HepG2 (cell line): ENCODE data around the gene HLA-G. TPM values are rescaled to one million over a fixed set of nuclear protein-coding genes. Genes with fewer than 3 reads are reported as not detected.

Source experiments
- ARID2 ChIP-seq: sonication (generic); formaldehyde crosslinking; IDR thresholded peaks from 2 replicates; pipeline ENCODE4 v1.8.1; 2022; ENCODE audit warnings: mild to moderate bottlenecking, missing genetic modification reagents, borderline replicate concordance
- ETS1 ChIP-seq: sonication (generic); formaldehyde crosslinking; IDR thresholded peaks from 2 replicates; pipeline ENCODE4 v1.4.0; 2020; ENCODE audit warnings: missing genetic modification reagents
- FOSL2 ChIP-seq: sonication (generic); formaldehyde crosslinking; IDR thresholded peaks from 2 replicates; pipeline ENCODE4 v1.4.0; 2020; ENCODE audit warnings: missing genetic modification reagents
- GLMP ChIP-seq: sonication (generic); formaldehyde crosslinking; IDR thresholded peaks from 2 replicates; pipeline ENCODE4 v1.9.0; 2021; ENCODE audit warnings: missing genetic modification reagents, mild to moderate bottlenecking, borderline replicate concordance
- STAT5B ChIP-seq: sonication (generic); formaldehyde crosslinking; IDR thresholded peaks from 2 replicates; pipeline ENCODE4 v1.4.0; 2020; ENCODE audit warnings: missing genetic modification reagents
- U2AF1 ChIP-seq: fragments of 200-400 bp; formaldehyde crosslinking; optimal IDR thresholded peaks from 2 replicates; pipeline ENCODE3; 2017; ENCODE audit warnings: mild to moderate bottlenecking, low read depth, low read length
- USF2 ChIP-seq, 2 experiments: sonication (generic) in 1 of 2; formaldehyde crosslinking in 1 of 2; IDR thresholded peaks; 2 replicates each; pipeline versions ENCODE4 v1.5.1 to v1.6.1; 2011 to 2020; ENCODE audit warnings: borderline replicate concordance in 1 of 2, low read depth in 1 of 2, low read length in 1 of 2, mild to moderate bottlenecking in 1 of 2, missing genetic modification reagents in 1 of 2, moderate library complexity in 1 of 2
- YY1 ChIP-seq: IDR thresholded peaks from 2 replicates; pipeline ENCODE4 v1.6.1; 2011; ENCODE audit warnings: low read length, low read depth, moderate library complexity, mild to moderate bottlenecking; ENCODE audit not compliant: insufficient read depth, insufficient replicate concordance
- ZHX2 ChIP-seq, 2 experiments: sonication (generic) in 1 of 2; formaldehyde crosslinking in 1 of 2; IDR thresholded peaks; 2 replicates each; pipeline versions ENCODE4 v1.6.1 to v1.9.0; 2014 to 2022; ENCODE audit warnings: antibody characterized with exemption in 1 of 2, borderline replicate concordance in 1 of 2, inconsistent platforms in 1 of 2, low read depth in 1 of 2, missing genetic modification reagents in 1 of 2
- ZNF276 ChIP-seq: sonication (generic); formaldehyde crosslinking; IDR thresholded peaks from 2 replicates; pipeline ENCODE4 v1.4.0; 2020; ENCODE audit warnings: mild to moderate bottlenecking, low read depth, missing genetic modification reagents
- ZNF75D ChIP-seq: sonication (generic); formaldehyde crosslinking; IDR thresholded peaks from 2 replicates; pipeline ENCODE4 v1.8.1; 2023; ENCODE audit warnings: missing genetic modification reagents, mild to moderate bottlenecking, borderline replicate concordance
- polyA plus RNA-seq, 8 experiments: library from polyadenylated mRNA; depleted of rRNA in 3 of 8; stranded (reverse) in 7 of 8; unstranded in 1 of 8; fragments of >200 nt; fragmentation: Illumina TruSeq in 4 of 8; extraction: Trizol in 4 of 8; gene quantifications; 2 replicates each; pipeline versions ENCODE4 v1.2.1 to v1.2.3, GENCODE V29; 2011 to 2016; ENCODE audit warnings: low read depth in 4 of 8, missing spikeins in 1 of 8, mixed read lengths in 1 of 8; ENCODE audit not compliant: insufficient read depth in 1 of 8
- total RNA-seq, 5 experiments: library from RNA; depleted of rRNA; stranded (reverse); fragments of >200 nt; fragmentation: Illumina TruSeq; extraction: Trizol; gene quantifications; 2 replicates each; pipeline ENCODE4 v1.2.3, GENCODE V29; 2016; ENCODE audit warnings: low read depth in 1 of 5
- TF ChIP-seq, protein P1 (sequence below): sonication (generic); formaldehyde crosslinking; IDR thresholded peaks from 2 replicates; pipeline ENCODE4 v1.9.0; 2021; ENCODE audit warnings: missing genetic modification reagents, borderline replicate concordance

HLA-G gene
- total and polyA plus RNA-seq, 2 of the 13 experiments (the other 11 are each of a cell fraction or from before 2014, with no cell fraction given) = 0.29 to 0.30 TPM

DNA sequence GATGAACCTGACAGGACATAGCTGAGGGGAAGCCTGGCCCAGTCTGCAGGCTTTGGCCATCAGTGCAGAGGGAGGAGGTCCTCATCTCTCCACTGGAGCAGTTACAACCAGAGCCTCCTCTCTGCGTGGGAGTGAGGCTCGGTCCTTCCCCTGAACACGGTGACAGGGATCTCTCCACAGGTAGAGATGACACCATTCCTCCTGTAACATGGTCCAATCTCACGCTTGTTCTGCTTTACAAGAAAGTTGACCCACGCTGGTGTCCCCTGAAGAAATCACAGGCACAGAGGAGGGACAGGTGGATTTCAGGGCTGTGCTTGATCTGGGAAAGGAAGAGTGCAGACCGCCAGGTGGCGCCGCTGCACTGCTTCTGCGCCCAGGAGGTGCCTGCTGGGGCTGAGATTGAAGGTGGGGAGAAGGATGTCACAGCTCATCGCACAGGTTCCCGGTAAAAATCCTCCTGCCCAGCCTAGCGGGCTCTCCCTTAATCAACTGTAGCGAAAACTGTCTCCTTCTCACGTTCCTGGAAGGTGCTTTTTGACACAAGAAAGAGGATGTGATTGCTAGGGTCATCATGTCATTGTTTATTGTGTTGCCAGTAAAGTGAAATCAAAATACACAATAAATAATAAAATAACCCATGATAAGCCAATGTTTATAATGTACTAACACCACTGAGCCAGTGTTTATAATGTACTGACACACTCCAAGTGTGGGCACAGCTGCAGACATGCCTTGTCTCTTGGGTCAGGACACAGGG lies 20.4 kb downstream of the HLA-G start (continued):
- TF ChIP-seq ZHX2 (IDR thresholded peaks at IDR 0.05; ENCODE audit: low read depth) = no peak
- no peak for TF ChIP-seq ZHX2 (CRISPR knock-in tag; IDR thresholded peaks at IDR 0.05; ENCODE audit: borderline replicate concordance)
- no peak for TF ChIP-seq ZNF75D (CRISPR knock-in tag)
- TF ChIP-seq ARID2 = no peak
- TF ChIP-seq USF2 (IDR thresholded peaks at IDR 0.05; ENCODE audit: low read depth, low read length) = no peak
- TF ChIP-seq USF2 (CRISPR knock-in tag; IDR thresholded peaks at IDR 0.05; ENCODE audit: borderline replicate concordance) = no peak
- no peak for TF ChIP-seq GLMP
- TF ChIP-seq U2AF1 = no peak
- peak; percentile 37; the same call in 1 of the 2 replicates for TF ChIP-seq FOSL2 (CRISPR knock-in tag)
- TF ChIP-seq, protein P1, sequence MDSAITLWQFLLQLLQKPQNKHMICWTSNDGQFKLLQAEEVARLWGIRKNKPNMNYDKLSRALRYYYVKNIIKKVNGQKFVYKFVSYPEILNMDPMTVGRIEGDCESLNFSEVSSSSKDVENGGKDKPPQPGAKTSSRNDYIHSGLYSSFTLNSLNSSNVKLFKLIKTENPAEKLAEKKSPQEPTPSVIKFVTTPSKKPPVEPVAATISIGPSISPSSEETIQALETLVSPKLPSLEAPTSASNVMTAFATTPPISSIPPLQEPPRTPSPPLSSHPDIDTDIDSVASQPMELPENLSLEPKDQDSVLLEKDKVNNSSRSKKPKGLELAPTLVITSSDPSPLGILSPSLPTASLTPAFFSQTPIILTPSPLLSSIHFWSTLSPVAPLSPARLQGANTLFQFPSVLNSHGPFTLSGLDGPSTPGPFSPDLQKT (CRISPR knock-in tag) = no peak
- no peak for TF ChIP-seq ETS1
- peak; percentile 33 for TF ChIP-seq YY1
- no peak for TF ChIP-seq STAT5B (CRISPR knock-in tag)
- no peak for TF ChIP-seq ZNF276
